ENCODE measurements around the gene KCNS1.

KCNS1 gene

DNA sequence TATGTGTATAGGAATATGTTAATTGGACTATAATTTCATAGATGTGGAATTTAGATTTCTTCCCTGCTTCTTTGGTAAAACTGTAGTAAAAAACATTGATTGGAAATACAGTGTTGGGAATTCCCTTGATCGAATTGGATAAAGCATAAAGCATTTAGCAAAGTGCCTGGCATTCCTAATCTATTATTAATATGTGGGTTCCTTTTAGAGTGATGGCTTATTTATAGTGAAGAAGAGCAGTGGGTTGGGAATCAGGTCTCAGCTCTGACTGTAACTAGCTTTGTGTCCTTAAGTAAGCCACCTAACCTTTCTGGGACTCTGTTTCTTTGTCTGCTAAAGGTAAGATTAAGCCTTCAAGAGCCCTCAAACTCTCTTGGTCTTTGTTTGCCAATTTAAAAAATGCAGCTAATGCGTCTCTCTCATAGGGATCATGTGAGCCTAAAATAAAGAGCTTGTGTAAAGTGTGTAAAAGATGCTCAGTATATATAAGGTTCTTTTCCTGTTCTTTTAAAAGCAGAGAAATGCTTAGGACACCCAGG lies 53.3 kb downstream of the KCNS1 start:
- no peak for DNase-seq (ENCODE audit: low read depth)

DNA sequence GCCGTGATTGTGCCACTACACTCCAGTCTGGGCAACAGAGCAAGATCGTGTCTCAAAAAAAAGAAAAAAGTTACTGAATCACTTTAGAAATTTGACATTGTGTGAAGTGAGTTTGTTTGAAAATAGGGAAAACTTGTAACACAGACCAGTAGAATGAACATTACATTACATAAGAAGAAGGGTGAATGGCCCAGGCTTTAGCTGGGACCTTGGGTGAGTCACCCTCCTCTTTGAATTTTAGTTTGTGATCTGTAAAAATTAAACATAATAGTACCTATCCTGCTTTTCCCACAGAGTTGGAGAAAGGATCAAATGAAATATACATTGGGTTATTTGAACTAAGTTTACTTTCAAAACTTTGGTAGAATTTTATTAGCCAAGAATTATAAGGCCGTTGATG lies 56.3 kb downstream of the KCNS1 start:
- no peak for DNase-seq (ENCODE audit: low read depth)

DNA sequence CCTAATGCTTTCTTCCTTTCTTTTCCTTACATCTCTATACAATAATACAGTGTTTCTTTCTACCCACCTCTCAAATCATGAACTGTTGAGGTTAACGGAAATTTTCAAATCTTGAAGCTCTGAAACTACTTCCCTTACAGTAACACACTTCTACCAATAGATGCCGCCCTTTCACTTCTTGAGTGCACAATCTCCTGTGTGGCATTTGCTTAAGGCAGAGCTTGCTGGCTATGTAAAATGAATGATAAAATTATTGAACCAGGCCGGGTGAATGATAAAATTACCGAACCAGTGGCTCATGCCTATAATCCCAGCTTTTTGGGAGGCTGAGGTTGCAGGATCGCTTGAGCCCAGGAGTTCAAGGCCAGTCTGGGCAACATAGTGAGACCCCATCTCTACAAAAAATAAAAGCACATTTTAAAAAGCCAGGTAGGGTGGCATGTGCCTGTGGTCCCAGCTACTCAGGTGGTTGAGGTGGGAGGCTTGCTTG lies 56.8 kb downstream of the KCNS1 start:
- DNase-seq (ENCODE audit: low read depth): no peak

DNA sequence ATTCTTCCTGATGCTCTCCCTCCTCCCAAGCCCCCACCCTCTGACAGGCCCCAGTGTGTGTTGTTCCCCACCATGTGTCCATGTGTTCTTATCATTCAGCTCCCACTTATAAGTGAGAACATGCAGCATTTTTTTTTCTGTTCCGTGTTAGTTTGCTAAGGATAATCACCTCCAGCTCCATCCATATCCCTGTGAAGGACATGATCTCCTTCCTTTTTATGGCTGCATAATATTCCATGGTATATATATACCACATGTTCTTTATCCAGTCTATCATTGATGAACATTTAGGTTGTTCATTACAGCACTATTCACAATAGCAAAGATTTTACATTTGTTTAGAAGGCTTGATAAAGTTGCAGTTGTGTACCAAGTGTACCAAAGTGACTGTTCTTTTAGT lies 57.9 kb downstream of the KCNS1 start:
- DNase-seq (ENCODE audit: low read depth): no peak
